GM20000 (cell line): ENCODE data around the gene CELF2.

ENCODE experiments used
- DNase-seq: peaks from one replicate; pipeline ENCODE4 v3.0.0; 2012; ENCODE audit warnings: low spot score
- CTCF ChIP-seq: IDR thresholded peaks from 2 replicates; pipeline ENCODE4 v1.5.1; 2012; ENCODE audit warnings: mild to moderate bottlenecking, control low read depth; ENCODE audit errors: extremely low read depth, missing control alignments

The CELF2 gene

GRCh38 chr10:11212288-11213085 is 194.8 kb downstream of the CELF2 start:
- no peak for TF ChIP-seq CTCF
- DNase-seq, result no peak

GRCh38 chr10:11213137-11213536 is 195.5 kb downstream of the CELF2 start:
- no peak for DNase-seq
- TF ChIP-seq CTCF, result no peak

GRCh38 chr10:11214407-11214806 is 196.7 kb downstream of the CELF2 start:
- no peak for DNase-seq
- no peak for TF ChIP-seq CTCF

GRCh38 chr10:11215471-11215870 is 197.8 kb downstream of the CELF2 start:
- TF ChIP-seq CTCF, result no peak
- DNase-seq, result no peak

GRCh38 chr10:11217521-11217920 is 199.8 kb downstream of the CELF2 start:
- no peak for DNase-seq

GRCh38 chr10:11218395-11218794 is 200.7 kb downstream of the CELF2 start:
- no peak for DNase-seq
- TF ChIP-seq CTCF, result no peak

More at GRCh38 chr10:11217521-11217920, 199.8 kb downstream of the CELF2 start:
- no peak for TF ChIP-seq CTCF

- TF ChIP-seq CTCF, result no peak
- DNase-seq, result no peak
Measured at GRCh38 chr10:11219431-11219830, 201.8 kb downstream of the CELF2 start.
